UCSD-AML1 (cell line): ENCODE results near the gene CDH13.

Experiments
- DNase-seq: peaks from one replicate; lab custom pipeline; 2025; ENCODE audit not compliant: unreplicated experiment; lab: John Stamatoyannopoulos, UW

CDH13 gene

GRCh38 chr16:83807327-83807709 is 1180.5 kb downstream of the CDH13 start:
- no peak for DNase-seq

GRCh38 chr16:83807710-83808572 is 1181.2 kb downstream of the CDH13 start, which contains the start of gene HSBP1:
Gene HSBP1 (plus strand): TSS chr16:83807978. CDS start chr16:83808077, 99 bp downstream.
- DNase-seq: peak; percentile 92

DNA sequence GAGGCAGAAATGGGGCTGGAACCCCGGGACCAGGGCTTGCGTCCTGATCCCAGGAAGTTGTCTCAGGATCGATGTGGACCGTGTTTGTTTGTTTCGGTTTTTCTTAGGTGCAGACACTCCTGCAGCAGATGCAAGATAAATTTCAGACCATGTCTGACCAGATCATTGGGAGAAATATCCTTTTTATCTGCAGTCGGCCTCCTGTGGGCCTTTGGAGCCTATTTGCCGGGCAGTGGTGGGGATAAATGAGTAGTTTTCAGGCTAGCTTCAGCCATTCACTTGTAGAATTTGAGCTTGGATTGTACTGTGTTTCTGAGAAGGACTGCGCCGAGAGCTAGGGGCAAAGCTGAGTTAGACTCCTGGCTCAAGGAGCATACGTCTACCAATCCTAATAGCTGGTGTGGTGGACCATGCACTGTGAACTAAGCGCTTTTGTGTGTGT is 1181.8 kb downstream of the CDH13 start:
- DNase-seq: no peak

- no peak for DNase-seq
Observed at GRCh38 chr16:83809092-83809491, 1182.3 kb downstream of the CDH13 start.

GRCh38 chr16:83810901-83811300 is 1184.1 kb downstream of the CDH13 start:
- no peak for DNase-seq

DNA sequence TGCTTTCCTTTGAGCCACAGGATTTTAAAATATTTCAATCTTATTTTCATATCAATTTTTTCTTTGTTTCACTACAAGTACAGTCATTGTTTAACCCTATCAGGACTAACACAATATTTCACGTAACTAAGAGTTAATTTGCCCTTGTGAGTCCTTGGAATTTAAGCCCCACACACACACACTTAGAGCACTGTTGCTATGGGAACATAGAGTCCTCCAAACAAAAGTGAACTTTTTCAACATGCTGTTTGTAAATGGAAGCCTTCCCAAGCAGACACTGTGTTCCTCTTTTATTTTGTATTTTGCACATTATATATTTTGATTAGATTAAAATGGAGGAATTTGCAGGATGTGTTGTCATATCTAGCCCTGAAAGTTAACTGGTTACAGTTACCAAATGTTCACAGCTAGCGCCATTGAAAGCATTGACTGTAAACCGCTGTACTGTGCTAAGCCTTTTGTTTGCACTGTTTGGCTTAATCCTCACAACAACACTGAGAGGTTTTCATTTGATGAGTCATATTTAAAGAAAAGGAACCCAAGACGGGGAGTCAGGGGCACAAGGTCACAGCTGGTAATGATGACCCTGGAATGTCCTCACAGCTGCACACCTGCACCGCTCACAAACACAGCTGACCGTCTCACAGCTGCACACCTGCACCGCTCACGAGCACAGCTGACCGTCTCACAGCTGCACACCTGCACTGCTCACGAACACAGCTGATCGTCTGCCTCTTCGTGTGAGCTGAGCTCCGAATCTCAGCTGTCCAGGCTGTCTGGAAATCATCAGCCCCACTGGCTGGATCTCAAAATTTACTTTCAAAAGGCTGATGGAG is 1187.3 kb downstream of the CDH13 start:
- no peak for DNase-seq

DNA sequence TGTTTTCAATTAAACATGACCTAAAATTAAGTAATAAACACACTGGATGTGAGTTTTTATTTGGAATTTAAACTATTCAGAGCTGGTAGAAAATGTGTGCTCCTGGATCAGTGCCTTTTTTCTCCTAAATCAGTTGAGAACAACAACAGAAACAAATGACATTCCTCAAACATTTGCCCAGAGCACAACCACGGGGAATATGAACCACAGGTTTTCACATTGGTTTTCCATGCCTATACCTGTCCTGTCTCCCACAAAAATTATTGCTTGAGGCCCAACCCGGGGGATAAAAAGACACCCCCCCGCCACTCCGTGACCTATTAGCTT is 1187.9 kb downstream of the CDH13 start:
- no peak for DNase-seq

DNA sequence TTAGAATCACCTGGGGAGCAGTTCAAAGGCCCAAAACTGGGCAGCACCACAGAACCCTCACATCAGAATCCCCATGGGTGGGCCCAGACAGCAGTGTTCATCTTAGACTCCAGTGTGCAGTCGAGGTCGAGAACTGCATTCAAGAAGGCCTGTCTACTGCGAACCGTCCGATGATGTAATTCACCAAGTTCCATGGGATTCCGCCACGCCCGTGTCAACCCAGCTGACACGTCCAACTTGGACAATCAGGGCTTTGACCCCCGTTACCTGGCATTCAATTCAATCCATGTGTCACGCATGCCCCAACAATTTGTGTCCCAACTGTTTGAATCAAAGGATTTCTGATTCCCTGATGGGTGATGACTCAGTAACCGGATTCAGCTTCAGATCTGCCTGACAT is 1190.3 kb downstream of the CDH13 start:
- no peak for DNase-seq

DNA sequence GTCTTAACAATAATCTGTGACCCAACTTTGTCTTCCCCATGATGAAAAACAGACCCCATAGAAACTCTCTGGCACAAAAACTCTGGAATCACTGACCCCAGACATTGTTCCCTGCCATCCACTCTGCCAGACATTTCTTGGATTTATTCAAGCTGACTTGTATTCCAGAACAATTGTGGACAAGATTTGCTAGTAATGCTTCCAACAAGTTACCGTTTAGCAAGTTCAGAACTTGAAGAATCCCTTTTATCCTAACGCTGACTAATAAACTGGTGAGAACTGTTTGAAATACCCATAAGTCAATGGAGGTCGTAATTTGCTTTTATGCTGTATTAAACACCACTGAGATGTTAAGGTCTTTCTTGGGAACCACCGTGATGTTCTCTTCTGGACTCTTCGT is 1191.5 kb downstream of the CDH13 start:
- DNase-seq: no peak

DNA sequence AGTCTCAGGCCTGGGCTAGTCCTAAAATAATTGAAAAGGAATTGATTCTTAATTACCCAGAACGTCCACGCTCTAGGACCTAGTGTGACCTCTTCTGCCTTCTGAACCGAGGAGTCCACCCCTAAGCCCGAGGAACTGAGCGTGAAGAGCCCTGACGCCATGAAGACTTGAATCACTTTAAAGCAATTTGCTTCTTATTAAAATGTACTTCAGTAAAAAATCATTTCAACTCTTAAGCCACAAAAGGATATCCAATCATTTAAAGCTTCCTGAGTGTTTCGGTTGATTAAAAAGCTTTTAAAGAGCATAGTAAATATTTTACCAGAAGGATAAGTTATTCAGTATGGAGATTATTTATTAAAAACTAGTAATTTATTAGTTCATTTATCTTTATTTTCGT is 1192.6 kb downstream of the CDH13 start:
- DNase-seq: no peak

DNA sequence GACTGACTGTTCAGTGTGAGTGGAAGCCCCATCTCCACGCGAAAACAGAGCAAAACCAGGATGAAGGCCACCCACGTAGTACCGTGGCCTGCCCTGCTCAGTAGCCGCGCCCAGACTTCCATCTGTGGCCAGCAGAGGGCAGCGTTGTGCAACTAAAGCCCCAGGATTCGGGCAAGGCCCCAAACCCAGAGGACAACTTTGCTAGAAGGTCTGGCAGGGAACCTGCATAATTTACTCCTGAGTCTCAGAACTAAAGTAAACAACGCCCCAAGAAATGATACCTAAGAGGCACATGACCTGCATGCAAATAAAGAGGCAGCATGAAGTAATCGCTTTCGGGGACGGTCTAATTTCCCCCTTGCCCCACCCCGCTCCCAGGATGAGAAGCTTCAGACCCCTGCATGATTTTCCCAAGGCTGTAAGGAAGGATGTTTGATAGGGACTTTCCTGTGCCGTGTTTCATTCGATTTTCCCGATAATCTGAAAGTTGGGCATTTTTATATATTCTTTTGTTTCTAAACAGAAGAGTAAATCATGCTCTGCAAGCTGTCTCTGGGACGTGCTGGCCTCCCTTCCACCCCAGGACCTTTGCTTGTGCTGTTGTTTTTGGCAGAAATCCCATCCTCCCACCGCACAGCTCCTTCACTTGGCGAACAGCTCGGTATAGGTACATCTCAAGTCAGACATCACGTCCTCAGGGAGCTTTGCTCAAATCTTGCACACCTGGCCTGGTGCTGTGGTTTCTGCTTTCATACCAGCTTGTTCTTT is 1199.6 kb downstream of the CDH13 start:
- DNase-seq: peak; percentile 82

GRCh38 chr16:83830091-83830768 is 1203.5 kb downstream of the CDH13 start:
- DNase-seq: no peak

DNA sequence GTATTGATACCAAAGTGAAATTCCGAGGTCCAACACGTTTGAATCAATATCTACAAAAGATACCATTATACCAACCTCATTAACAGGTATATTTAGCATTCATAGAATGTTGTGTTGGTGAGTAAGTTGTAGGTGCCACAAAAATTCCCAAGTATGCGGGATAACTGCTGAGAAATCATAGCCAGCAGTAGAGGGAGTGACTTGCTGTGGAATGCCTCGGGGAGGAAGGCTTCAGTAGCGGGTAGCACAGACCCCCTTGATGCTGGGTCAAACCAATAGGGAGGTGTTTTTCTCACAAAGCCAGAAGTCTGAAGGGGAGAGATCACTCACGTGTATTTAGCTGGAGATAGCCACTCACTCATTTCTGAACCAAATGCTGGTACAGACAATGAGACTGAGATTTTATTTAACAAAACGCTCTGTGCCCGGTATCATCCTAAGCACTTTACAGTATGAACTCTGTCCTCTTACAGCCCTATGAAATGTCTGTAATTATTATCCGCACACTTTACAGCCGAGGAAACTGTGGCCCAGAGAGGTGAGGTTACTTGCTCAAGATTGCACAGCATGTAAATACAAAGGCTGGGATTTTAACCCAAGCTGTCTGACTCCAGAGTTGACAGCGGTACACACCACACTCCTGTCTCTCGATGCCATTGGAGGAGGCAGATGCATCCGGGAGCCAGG is 1204.1 kb downstream of the CDH13 start:
- no peak for DNase-seq

DNA sequence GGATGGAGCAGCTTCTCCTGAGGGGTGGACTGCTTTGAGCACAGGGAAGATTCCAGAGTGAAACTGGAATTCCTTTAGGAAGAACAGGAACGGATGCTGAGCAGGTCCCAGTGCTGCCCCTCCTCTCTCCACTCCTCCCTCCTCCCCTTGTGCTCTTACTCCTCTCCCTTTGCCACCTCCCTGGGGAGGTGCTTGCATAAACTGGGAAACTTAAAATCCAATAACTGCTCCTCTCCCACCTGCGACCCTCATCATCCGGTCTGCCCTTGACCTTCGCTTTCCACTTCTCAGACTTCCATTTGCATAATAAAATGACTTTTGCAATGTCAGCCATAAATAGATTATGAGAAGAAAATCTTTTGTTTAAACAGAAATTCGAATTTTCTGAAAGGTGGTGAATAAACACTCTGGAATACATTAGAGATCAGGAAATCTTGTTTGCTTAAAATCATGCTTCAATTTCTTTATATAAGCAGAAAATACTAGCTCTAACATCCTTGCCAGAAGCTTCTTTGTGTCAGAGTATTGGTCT is 1204.8 kb downstream of the CDH13 start:
- DNase-seq: no peak

GRCh38 chr16:83833921-83834320 is 1207.2 kb downstream of the CDH13 start:
- no peak for DNase-seq

- no peak for DNase-seq
Observed at GRCh38 chr16:83835586-83836566, 1209.1 kb downstream of the CDH13 start.

- DNase-seq: no peak
Observed at GRCh38 chr16:83837566-83837965, 1210.8 kb downstream of the CDH13 start.

DNA sequence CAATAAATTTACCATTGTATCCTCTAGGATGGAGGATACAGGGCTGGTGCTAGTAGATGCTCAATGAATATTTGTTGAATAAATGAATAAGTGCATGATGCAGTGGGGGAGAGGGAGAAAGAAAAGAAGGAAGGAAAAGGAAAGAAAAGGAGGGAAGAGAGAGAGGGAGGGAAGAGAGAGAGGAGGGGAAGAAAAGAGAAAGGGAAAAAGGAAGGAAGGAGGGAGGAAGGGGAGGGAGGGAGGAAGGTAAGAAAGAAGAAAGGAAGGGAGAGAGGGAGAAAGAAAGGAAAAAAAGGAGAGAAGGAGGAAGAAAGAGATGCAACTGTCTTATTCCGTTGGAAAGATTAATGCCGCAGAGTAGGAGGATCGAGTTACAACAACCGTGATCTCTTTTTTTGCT is 1211.4 kb downstream of the CDH13 start:
- no peak for DNase-seq

- no peak for DNase-seq
Observed at GRCh38 chr16:83839561-83839960, 1212.8 kb downstream of the CDH13 start.
